Spleen (tissue), 11 donors: ENCODE results near the gene FBXL4. TPM values are rescaled to one million over a fixed set of nuclear protein-coding genes. Genes with fewer than 3 reads are reported as not detected.

ENCODE experiments used
- DNase-seq: peaks from one replicate; pipeline ENCODE4 v3.0.0-alpha.2; 2020
- H3K27ac ChIP-seq, 8 donors: fragments of 200-600 bp; sonication (generic) in 7 of 8; 1 replicate in 4 of 8; 2 replicates in 4 of 8; pipeline versions ENCODE4 v1.5.0 to v1.8.0; 2016 to 2021; ENCODE audit warnings: inconsistent platforms in 4 of 8, mild to moderate bottlenecking in 4 of 8, moderate library complexity in 1 of 8
- H3K27me3 ChIP-seq, 7 donors: fragments of 200-600 bp; sonication (generic) in 6 of 7; replicated peaks in 1 of 7; 1 replicate in 4 of 7; 2 replicates in 3 of 7; pipeline versions ENCODE4 v1.5.0 to v1.8.0; 2016 to 2021; ENCODE audit warnings: inconsistent platforms in 3 of 7, mild to moderate bottlenecking in 1 of 7
- H3K36me3 ChIP-seq, 6 donors: fragments of 200-600 bp; sonication (generic) in 5 of 6; 1 replicate in 4 of 6; 2 replicates in 2 of 6; pipeline versions ENCODE4 v1.5.0 to v1.8.0; 2016 to 2021; ENCODE audit warnings: inconsistent platforms in 2 of 6
- H3K4me1 ChIP-seq, 6 donors: fragments of 200-600 bp; sonication (generic) in 5 of 6; 1 replicate in 3 of 6; 2 replicates in 3 of 6; pipeline versions ENCODE4 v1.5.0 to v1.8.0; 2016 to 2021; ENCODE audit warnings: inconsistent platforms in 3 of 6
- H3K4me3 ChIP-seq, 8 donors: fragments of 200-600 bp; sonication (generic) in 7 of 8; 1 replicate in 4 of 8; 2 replicates in 4 of 8; pipeline versions ENCODE4 v1.5.0 to v1.8.0; 2016 to 2021; ENCODE audit warnings: inconsistent platforms in 4 of 8, mild to moderate bottlenecking in 4 of 8, moderate library complexity in 2 of 8
- H3K9me3 ChIP-seq, 8 donors: fragments of 200-600 bp; sonication (generic) in 7 of 8; 1 replicate in 4 of 8; 2 replicates in 4 of 8; pipeline versions ENCODE4 v1.5.0 to v1.8.0; 2016 to 2021; ENCODE audit warnings: inconsistent platforms in 4 of 8
- POLR2A ChIP-seq, 3 donors: fragments of 450-650 bp; IDR thresholded peaks; one replicate each; pipeline ENCODE4 v1.5.1; 2017; ENCODE audit warnings: antibody characterized with exemption in 3 of 3, mild to moderate bottlenecking in 1 of 3
- POLR2AphosphoS5 ChIP-seq, 3 donors: sonication (generic); formaldehyde crosslinking; IDR thresholded peaks; one replicate each; pipeline ENCODE4 v1.5.1; 2017; ENCODE audit warnings: antibody characterized with exemption in 3 of 3
- WGBS, 5 donors: extraction: QIAGEN DNeasy Blood & Tissue Kit in 3 of 5; methylation state at CpG; one replicate each; pipeline versions ENCODE4 v1.1.5 to v1.1.7; 2013 to 2018; 5-methylcytosine and 5-hydroxymethylcytosine counted together
- intact Hi-C: fragments of 100-400 bp; cut with DNase I; formaldehyde crosslinking; loops from one replicate; pipeline ENCODE4 v1.15.0; 2023; ENCODE audit warnings: low total_unique reads
- polyA plus RNA-seq, 3 donors: library from polyadenylated mRNA; stranded (reverse); fragments of 200-250 nt; gene quantifications; one replicate each; pipeline ENCODE4 v1.2.1, GENCODE V29; 2013
- total RNA-seq, 7 donors: library from RNA; depleted of rRNA in 3 of 7; stranded (reverse); fragments of >200 nt in 3 of 7; fragmentation: NEBNext Ultra II Directional in 4 of 7; extraction: Animal tissue kit (Norgen Biotek cat#: 25700) in 4 of 7; gene quantifications; one replicate each; pipeline versions ENCODE4 v1.1.0 to v1.2.1, GENCODE V29; 2016 to 2021
- TF ChIP-seq, protein P1 (sequence below), 11 experiments: fragments of 200-600 bp in 7 of 11; fragments of 450-650 bp in 4 of 11; sonication (generic) in 4 of 11; IDR thresholded peaks in 8 of 11; conservative IDR thresholded peaks in 3 of 11; 1 replicate in 7 of 11; 2 replicates in 4 of 11; pipeline versions ENCODE4 v1.4.0 to v1.8.0; 2016 to 2021; ENCODE audit warnings: antibody characterized with exemption in 11 of 11, inconsistent platforms in 4 of 11, mild to moderate bottlenecking in 1 of 11
- donor health status: healthy with polysubstance abuse.
- donor health status: DM: no; HTN: no; CAD: no; lungs with moderate emphysema.
- donor health status: DM: no; HTN: no; CAD: no.
- donor health status: Bipolar disorder and iron deficiency.
- donor health status: healthy.
- donor health status: DM: no; HTN: no; CAD: no.
- donor health status: DM: yes; HTN: yes; CAD: no.

The FBXL4 gene
- total and polyA plus RNA-seq, 10 donors, result 2.7 to 27.0 (median 19.1) TPM

DNA sequence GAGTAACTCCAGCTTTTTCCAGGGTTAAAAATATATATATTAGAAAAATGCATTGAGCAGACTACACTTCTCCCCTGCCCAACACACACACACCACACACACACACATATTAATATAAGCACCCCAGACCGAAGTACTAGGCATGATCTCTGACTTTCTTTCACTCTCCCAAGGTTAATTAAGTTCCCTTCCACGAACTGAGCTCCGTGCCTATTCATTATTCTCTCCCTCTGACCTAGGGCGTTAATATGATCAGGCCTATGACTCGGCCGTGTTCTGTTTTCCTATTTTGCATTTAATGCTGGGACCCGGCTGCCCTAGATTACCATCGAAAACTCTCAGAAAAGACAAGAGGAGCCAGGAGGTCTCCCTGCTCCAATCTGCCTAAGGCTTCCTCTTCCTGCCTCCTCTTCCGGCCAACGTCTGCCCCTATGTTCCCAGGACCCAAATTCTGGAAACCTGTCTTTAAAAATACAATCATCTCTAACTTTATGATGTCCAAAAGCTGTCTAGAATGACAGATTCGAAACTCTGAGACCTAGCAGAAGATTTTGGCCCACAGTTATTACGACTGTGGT, 119.4 kb downstream of the FBXL4 start:
- no peaks in the 10 kb centered on the region for H3K9me3 ChIP-seq
- no peak overlapping the region for H3K27ac ChIP-seq
- no peak for DNase-seq
- TF ChIP-seq POLR2A (IDR thresholded peaks at IDR 0.05) (no peak), POLR2AphosphoS5 (IDR thresholded peaks at IDR 0.05) (no peak)
- TF ChIP-seq, protein P1, sequence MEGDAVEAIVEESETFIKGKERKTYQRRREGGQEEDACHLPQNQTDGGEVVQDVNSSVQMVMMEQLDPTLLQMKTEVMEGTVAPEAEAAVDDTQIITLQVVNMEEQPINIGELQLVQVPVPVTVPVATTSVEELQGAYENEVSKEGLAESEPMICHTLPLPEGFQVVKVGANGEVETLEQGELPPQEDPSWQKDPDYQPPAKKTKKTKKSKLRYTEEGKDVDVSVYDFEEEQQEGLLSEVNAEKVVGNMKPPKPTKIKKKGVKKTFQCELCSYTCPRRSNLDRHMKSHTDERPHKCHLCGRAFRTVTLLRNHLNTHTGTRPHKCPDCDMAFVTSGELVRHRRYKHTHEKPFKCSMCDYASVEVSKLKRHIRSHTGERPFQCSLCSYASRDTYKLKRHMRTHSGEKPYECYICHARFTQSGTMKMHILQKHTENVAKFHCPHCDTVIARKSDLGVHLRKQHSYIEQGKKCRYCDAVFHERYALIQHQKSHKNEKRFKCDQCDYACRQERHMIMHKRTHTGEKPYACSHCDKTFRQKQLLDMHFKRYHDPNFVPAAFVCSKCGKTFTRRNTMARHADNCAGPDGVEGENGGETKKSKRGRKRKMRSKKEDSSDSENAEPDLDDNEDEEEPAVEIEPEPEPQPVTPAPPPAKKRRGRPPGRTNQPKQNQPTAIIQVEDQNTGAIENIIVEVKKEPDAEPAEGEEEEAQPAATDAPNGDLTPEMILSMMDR (IDR thresholded peaks at IDR 0.05 in 8 of 11, conservative IDR thresholded peaks at IDR 0.05 in 3 of 11), result no peak
- peaks cover 29 to 70% (median 48%) of the 10 kb centered on the region in 6 donors for H3K4me1 ChIP-seq
- WGBS, 5 donors, result 5 to 8% (median 5%) methylated on average over 12 of the region's 12 CpGs
- H3K27me3 ChIP-seq, result peaks cover 18 to 100% (median 100%) of the 10 kb centered on the region in 7 donors
- no peaks in the 10 kb centered on the region for H3K36me3 ChIP-seq
- intact Hi-C loops, result no loop called here
- no peak overlapping the region for H3K4me3 ChIP-seq

DNA sequence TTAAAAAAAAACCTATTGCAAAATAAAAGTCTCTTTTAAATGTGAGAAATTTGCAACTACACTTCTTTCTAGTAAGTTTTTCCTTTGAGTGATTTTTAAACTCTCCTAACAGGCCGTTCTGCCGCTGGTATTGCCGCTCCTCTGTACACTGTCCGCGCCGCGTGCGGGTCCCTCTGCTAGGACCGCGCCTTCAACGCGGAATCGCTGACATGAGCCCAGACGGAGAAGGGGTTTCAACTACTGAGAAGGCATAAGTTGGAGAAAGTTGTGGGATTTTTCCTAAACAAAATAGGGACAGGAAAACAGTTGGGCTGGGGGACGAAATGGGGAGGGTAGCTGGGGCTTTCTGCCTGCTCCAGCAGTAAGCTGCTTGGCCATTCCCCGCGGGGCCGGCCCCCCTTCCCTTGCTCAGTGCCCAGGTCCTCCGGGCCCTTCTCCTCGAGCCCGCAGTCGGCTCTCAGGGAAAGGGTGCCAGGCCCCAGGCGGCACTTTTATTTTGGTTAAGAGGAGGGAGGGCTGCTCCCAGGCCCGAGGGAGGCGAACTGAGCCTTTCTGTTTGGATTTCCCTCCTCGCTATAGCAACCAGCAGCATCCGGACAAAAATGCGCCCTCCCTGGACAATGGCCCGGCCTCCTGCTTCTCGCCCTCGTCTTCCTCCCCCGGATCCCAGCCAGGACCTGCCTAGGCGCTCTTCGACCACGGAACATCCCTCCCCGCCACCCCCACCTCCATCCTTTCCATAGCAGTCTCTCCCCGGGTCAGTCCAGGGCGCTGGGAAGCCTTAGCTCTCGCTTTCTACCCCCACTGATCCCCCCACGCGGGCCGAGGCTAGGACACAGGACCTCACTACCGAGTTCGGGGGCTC, 120.2 kb downstream of the FBXL4 start:
- TF ChIP-seq POLR2AphosphoS5 (IDR thresholded peaks at IDR 0.05) (no peak), POLR2A (IDR thresholded peaks at IDR 0.05) (no peak)
- TF ChIP-seq, protein P1 (IDR thresholded peaks at IDR 0.05 in 8 of 11, conservative IDR thresholded peaks at IDR 0.05 in 3 of 11), result no peak
- Histone ChIP-seq H3K4me3 (peak overlapping the region in 1 of 8 donors; percentile 32), H3K9me3 (no peaks in the 10 kb centered on the region), H3K27ac (no peak overlapping the region), H3K36me3 (no peaks in the 10 kb centered on the region), H3K4me1 (peaks cover 21 to 63% (median 40%) of the 10 kb centered on the region in 6 donors), H3K27me3 (peaks cover 15 to 100% (median 97%) of the 10 kb centered on the region in 7 donors)
- WGBS, 5 donors, result 6 to 9% (median 8%) methylated on average over 43 to 44 of the region's 44 CpGs
- intact Hi-C loops, result no loop called here
- peak; percentile 69 for DNase-seq

DNA sequence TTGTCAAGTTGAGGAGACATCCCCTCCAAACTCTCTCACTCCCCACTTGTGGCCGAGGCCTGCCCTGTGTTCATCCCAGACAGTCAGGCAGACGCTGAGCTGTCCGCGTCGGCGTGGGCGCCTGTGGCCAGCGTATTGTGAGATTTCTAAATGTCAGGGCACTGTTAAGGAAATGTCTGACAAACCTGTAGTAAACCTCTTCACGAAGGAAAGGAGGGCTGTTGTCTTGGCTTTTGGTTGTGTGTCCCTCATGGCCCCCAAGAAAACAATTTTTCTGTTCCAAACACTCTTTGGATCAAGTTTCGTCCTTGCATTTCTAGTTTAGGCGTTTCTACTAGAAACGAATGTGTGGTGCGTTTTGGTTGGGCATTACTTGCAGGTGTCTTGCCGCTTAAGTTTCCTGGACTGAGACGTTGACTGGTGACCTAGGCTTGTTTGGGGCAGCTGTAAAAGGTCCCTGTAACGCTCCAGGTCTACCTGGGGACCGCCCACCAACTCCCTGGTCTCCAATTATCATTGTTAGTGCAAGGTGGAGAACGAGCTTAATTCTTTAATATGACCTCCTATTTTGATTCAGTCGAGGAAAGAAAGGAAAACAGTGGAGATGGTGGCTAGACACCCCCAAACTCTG, 122.0 kb downstream of the FBXL4 start:
- H3K36me3 ChIP-seq, result no peaks in the 10 kb centered on the region
- intact Hi-C loops, result no loop called here
- no peak overlapping the region for H3K27ac ChIP-seq
- 5 to 11% (median 8%) methylated on average over 19 of the region's 19 CpGs for WGBS, 5 donors
- peaks cover 4 to 44% (median 23%) of the 10 kb centered on the region in 6 donors for H3K4me1 ChIP-seq
- no peak overlapping the region for H3K4me3 ChIP-seq
- no peak for DNase-seq
- no peaks in the 10 kb centered on the region for H3K9me3 ChIP-seq
- TF ChIP-seq, protein P1 (IDR thresholded peaks at IDR 0.05 in 8 of 11, conservative IDR thresholded peaks at IDR 0.05 in 3 of 11), result no peak
- TF ChIP-seq POLR2AphosphoS5 (IDR thresholded peaks at IDR 0.05) (no peak), POLR2A (IDR thresholded peaks at IDR 0.05) (no peak)
- peaks cover 8 to 100% (median 94%) of the 10 kb centered on the region in 7 donors for H3K27me3 ChIP-seq
